Neural progenitor cell (in vitro differentiated cells): Measurements from ENCODE around the gene ZNF521.

ENCODE experiments used
- EZH2 ChIP-seq: fragments of 200-600 bp; sonication (generic); IDR thresholded peaks from 2 replicates; pipeline ENCODE4 v1.6.1; 2017; ENCODE audit warnings: antibody characterized with exemption, mild to moderate bottlenecking, moderate library complexity
- TF ChIP-seq, protein P1 (sequence below): fragments of 200-600 bp; sonication (generic); IDR thresholded peaks from 2 replicates; pipeline ENCODE4 v1.5.1; 2017; ENCODE audit warnings: antibody characterized with exemption, mild to moderate bottlenecking

DNA sequence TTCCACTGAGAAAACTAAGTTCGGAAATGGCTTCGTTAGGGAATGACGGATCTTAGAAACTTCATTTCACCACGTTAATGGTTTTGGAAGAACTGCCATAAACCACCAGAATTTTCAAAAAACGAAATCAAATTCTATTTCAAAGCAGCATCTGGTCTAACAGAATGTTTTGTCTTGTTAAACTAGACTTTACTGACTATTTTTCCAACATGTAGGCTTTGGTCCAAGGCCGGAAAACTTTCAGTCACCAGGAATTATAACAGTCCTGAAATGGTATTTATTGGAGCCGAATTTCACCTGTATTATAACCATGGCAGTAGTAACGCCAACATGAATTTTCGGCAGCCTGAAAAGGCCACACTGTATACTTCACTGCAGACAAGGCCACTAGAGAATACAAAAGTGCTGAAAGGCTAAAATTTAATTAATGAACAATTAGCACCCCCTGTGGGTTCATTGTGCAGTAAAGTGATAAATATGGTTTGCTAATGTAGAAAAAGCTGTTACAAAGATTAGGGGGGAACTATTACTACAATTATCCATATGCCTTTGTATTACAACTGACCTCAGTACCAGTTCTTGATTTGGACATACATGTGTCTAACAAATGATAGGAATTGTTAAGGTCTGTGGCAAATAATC lies 116.4 kb downstream of the ZNF521 start:
- TF ChIP-seq, protein P1, sequence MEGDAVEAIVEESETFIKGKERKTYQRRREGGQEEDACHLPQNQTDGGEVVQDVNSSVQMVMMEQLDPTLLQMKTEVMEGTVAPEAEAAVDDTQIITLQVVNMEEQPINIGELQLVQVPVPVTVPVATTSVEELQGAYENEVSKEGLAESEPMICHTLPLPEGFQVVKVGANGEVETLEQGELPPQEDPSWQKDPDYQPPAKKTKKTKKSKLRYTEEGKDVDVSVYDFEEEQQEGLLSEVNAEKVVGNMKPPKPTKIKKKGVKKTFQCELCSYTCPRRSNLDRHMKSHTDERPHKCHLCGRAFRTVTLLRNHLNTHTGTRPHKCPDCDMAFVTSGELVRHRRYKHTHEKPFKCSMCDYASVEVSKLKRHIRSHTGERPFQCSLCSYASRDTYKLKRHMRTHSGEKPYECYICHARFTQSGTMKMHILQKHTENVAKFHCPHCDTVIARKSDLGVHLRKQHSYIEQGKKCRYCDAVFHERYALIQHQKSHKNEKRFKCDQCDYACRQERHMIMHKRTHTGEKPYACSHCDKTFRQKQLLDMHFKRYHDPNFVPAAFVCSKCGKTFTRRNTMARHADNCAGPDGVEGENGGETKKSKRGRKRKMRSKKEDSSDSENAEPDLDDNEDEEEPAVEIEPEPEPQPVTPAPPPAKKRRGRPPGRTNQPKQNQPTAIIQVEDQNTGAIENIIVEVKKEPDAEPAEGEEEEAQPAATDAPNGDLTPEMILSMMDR: no peak
- TF ChIP-seq EZH2: no peak
